Measurements from ENCODE around the gene FLT1.

Gene FLT1

DNA sequence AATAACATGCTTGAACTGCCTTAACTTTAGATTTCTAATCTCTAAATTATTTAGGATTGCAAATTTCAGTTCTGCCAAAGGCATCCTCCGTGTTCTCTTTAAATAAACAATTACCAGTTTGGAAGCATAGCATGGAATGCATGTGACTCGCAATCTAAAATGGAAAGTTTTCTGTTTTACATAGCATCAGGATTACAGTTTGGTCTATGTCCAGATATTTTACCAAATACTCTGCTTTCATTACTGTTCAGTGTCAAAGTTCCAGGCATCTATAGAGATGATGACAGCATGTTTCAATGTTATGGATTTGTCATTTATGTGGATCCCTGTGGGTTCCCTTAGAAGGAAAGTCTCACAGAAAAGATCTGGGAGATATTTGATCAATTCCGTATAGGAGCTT lies 16.8 kb downstream of the FLT1 start:
- no peaks in the 10 kb centered on the region for H3K27me3 ChIP-seq
- no peak overlapping the region for H3K27ac ChIP-seq
- H3K9me3 ChIP-seq: no peaks in the 10 kb centered on the region
- H3K36me3 ChIP-seq: no peaks in the 10 kb centered on the region
- H3K4me1 ChIP-seq: peaks cover 0 to 18% (median 0%) of the 10 kb centered on the region in 4 donors
- intact Hi-C loops (cut with DNase I; ENCODE audit: low total_unique reads): no loop called here
- no peak for DNase-seq
- TF ChIP-seq, protein P1, sequence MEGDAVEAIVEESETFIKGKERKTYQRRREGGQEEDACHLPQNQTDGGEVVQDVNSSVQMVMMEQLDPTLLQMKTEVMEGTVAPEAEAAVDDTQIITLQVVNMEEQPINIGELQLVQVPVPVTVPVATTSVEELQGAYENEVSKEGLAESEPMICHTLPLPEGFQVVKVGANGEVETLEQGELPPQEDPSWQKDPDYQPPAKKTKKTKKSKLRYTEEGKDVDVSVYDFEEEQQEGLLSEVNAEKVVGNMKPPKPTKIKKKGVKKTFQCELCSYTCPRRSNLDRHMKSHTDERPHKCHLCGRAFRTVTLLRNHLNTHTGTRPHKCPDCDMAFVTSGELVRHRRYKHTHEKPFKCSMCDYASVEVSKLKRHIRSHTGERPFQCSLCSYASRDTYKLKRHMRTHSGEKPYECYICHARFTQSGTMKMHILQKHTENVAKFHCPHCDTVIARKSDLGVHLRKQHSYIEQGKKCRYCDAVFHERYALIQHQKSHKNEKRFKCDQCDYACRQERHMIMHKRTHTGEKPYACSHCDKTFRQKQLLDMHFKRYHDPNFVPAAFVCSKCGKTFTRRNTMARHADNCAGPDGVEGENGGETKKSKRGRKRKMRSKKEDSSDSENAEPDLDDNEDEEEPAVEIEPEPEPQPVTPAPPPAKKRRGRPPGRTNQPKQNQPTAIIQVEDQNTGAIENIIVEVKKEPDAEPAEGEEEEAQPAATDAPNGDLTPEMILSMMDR (IDR thresholded peaks at IDR 0.05): no peak
- no peak overlapping the region for H3K4me3 ChIP-seq

DNA sequence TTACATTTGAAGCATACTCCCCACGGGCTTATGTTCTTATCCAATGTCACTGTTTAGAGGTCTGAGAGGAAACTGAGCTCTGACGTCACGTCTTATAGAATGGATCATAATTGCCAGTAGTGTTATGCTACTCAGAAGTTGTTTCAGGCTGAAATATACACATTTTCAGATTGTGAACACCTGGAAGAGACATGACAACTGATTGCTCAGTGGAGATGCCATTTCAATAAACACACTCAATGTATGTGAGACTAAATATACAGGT lies 17.3 kb downstream of the FLT1 start:
- peaks cover 0 to 18% (median 0%) of the 10 kb centered on the region in 4 donors for H3K4me1 ChIP-seq
- DNase-seq: no peak
- no peak overlapping the region for H3K4me3 ChIP-seq
- TF ChIP-seq, protein P1 (IDR thresholded peaks at IDR 0.05): no peak
- no peak overlapping the region for H3K27ac ChIP-seq
- intact Hi-C loops (cut with DNase I; ENCODE audit: low total_unique reads): no loop called here
- no peaks in the 10 kb centered on the region for H3K27me3 ChIP-seq
- no peaks in the 10 kb centered on the region for H3K9me3 ChIP-seq
- no peaks in the 10 kb centered on the region for H3K36me3 ChIP-seq

DNA sequence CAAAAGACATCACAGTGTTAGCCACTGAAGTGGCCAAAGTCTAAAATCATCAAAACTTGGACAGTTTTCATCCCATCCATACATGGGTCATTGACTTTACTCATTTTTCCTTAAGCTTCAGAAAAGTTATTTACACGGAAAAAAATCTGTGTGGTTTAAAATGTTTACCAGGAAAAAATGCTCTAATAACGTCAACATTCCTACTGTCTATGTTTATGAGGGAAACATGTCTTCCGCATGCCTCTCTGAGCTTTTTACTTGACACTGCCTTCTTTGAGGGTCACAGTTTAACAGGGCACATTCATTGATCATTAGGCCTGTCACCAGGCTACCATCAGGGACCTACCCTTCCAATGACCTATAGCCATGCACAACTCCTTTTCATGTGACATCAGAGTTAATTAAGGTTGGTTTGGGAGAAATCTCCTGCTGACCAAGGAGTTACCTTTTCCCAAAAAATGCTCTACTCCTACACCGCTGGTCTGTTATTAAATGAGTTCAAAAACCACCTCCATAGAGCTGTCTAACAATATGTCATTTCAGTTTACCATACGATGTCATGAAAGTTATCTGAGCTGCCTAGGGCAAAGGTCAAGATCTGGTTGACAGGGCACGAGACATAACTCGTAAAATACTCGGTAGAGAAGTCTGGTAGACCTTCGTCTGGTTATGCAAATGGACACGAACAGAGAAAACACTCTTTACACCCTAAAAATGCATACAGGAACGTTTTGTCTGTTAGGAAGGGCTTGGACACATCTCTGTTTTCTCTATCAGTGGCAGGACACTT lies 17.8 kb downstream of the FLT1 start:
- Histone ChIP-seq H3K27ac (no peak overlapping the region), H3K4me1 (peaks cover 0 to 18% (median 0%) of the 10 kb centered on the region in 4 donors), H3K27me3 (no peaks in the 10 kb centered on the region), H3K36me3 (no peaks in the 10 kb centered on the region), H3K9me3 (no peaks in the 10 kb centered on the region), H3K4me3 (no peak overlapping the region)
- intact Hi-C loops (cut with DNase I; ENCODE audit: low total_unique reads): no loop called here
- DNase-seq: no peak
- TF ChIP-seq, protein P1 (IDR thresholded peaks at IDR 0.05): no peak

DNA sequence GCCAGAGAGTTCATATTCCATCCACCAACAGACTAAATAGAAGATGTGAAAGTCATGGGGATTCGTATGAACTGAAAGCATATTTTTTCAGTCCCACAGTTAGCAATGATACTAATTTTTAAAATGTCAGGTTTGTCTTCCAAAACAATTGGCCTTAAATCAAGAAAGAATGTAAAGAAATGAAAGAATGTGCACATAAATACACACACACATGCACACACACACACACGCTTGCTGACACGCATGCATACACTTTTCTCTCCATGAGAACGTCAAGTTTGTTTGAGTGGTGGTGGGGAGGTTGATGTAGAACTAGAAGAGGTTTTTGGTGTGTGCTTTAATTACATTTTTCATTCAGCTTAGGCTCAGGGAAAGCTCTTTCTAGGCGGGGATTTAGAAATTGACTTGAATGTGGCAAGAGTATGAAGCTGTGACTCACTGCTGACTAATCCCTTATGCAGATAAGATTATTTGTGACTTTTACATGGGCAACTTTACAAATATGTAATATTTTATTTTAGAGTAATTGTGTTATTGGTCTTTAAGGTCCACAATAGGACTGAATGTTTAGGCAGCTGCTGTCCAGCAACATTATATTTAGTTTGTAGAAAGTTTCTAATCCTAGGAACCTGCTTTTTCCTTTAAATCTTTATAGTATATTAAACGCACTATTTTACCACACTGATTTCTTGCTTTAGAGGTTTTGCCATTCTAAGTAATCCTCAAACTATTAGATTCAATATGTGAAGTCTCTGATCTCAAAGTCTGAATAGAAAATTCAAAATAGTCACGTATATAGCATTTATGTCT lies 18.8 kb downstream of the FLT1 start:
- peaks cover 0 to 18% (median 0%) of the 10 kb centered on the region in 4 donors for H3K4me1 ChIP-seq
- intact Hi-C loops (cut with DNase I; ENCODE audit: low total_unique reads): no loop called here
- DNase-seq: no peak
- TF ChIP-seq, protein P1 (IDR thresholded peaks at IDR 0.05): no peak
- H3K9me3 ChIP-seq: no peaks in the 10 kb centered on the region
- H3K36me3 ChIP-seq: no peaks in the 10 kb centered on the region
- H3K4me3 ChIP-seq: no peak overlapping the region
- H3K27ac ChIP-seq: no peak overlapping the region
- no peaks in the 10 kb centered on the region for H3K27me3 ChIP-seq

DNA sequence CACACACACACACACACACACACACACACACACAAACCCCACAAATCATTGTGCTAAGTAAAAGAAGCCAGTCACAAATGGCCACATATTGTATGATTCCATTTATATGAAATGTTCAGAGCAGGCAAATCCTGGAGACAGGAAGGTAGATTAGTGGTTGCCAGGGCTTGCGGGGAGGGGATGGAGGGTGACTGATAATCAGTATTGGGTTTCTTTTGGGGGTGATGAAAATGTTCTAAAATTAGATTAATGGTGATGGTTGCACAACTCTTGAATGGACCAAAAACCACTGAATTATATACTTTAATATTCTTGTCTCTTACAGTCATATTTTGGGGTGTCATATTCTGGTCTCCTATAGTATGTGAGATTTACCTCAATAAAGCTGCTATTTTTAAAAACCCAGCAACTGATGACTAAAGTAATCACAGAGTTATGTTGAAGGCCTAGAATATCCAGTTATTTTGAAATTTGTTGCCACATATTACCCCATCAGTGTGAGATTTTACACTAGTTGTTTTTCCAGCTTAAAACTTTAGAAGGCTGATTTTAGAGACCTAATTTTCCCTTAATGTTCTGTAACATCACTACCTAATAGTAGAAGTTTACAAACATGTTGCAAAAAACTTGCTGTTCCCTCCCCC lies 20.3 kb downstream of the FLT1 start:
- no peaks in the 10 kb centered on the region for H3K9me3 ChIP-seq
- intact Hi-C loops (cut with DNase I; ENCODE audit: low total_unique reads): no loop called here
- TF ChIP-seq, protein P1 (IDR thresholded peaks at IDR 0.05): no peak
- no peaks in the 10 kb centered on the region for H3K27me3 ChIP-seq
- peaks cover 0 to 18% (median 0%) of the 10 kb centered on the region in 4 donors for H3K4me1 ChIP-seq
- H3K27ac ChIP-seq: no peak overlapping the region
- no peak for DNase-seq
- H3K36me3 ChIP-seq: no peaks in the 10 kb centered on the region
- H3K4me3 ChIP-seq: no peak overlapping the region

Measured in tibial artery (tissue), 4 donors.